Peyer's patch (tissue), 4 donors: ENCODE data around the gene CRACR2A.

Source experiments
- POLR2A ChIP-seq, 2 donors: fragments of 450-650 bp; IDR thresholded peaks; one replicate each; pipeline ENCODE4 v1.5.1; 2017; ENCODE audit warnings: antibody characterized with exemption in 2 of 2, mild to moderate bottlenecking in 2 of 2, moderate library complexity in 2 of 2
- TF ChIP-seq, protein P1 (sequence below), 6 experiments: fragments of 450-650 bp in 4 of 6; fragments of 200-600 bp in 2 of 6; sonication (generic) in 1 of 6; IDR thresholded peaks; one replicate each; pipeline ENCODE4 v1.5.1; 2017 to 2019; ENCODE audit warnings: antibody characterized with exemption in 6 of 6, mild to moderate bottlenecking in 3 of 6, moderate library complexity in 1 of 6

DNA sequence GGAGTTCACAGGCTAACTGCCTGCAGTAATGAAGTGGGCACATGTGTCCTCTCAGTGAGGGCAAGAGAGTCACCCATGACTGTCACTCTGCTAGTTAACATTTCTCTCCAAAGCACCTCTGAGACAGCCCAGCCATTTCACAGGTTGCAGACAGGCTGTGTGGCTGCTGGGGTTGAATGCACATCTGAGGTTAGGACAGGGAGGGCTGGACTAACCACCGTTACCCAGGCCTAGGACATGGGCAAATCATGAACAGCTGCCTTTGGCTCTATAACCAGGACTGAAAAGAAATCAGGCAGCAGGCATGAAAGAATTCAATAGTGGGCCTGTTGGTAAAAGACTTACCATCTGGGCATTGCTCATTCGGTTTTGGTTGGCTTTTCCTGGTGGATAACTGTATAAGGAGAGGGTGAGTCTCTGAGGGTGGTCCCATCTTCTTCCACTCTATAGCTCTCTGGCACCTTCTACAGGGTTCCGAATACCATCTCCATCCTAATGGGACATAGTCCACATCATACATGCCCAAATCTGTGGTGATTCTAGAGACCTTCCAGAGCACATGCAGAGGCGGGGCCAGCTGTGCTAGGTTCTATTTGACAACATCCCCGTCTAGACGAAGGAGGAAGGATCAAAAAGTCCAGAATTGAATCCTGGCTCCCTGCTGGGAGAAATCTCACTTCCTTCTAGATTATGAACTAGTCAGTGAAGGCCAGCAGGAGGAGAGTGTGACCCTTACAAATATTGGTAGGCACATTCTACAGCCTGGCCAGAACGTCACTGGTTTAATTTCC is 10.8 kb downstream of the CRACR2A start:
- TF ChIP-seq, protein P1, sequence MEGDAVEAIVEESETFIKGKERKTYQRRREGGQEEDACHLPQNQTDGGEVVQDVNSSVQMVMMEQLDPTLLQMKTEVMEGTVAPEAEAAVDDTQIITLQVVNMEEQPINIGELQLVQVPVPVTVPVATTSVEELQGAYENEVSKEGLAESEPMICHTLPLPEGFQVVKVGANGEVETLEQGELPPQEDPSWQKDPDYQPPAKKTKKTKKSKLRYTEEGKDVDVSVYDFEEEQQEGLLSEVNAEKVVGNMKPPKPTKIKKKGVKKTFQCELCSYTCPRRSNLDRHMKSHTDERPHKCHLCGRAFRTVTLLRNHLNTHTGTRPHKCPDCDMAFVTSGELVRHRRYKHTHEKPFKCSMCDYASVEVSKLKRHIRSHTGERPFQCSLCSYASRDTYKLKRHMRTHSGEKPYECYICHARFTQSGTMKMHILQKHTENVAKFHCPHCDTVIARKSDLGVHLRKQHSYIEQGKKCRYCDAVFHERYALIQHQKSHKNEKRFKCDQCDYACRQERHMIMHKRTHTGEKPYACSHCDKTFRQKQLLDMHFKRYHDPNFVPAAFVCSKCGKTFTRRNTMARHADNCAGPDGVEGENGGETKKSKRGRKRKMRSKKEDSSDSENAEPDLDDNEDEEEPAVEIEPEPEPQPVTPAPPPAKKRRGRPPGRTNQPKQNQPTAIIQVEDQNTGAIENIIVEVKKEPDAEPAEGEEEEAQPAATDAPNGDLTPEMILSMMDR (IDR thresholded peaks at IDR 0.05), result no peak
- no peak for TF ChIP-seq POLR2A (IDR thresholded peaks at IDR 0.05)
